ENCODE measurements around the gene SHISA7.
A peak's percentile ranks its signal among the peaks of the same experiment; 100 is the strongest.

Gene SHISA7

GRCh38 chr19:55443045-55443823, at the start of gene SHISA7:
SHISA7 (minus strand) TSS chr19:55443300; CDS start chr19:55442863, 437 bp downstream.
- TF ChIP-seq CTCF (conservative IDR thresholded peaks at IDR 0.05; ENCODE audit: low read length), result no peak
- DNase-seq (ENCODE audit: low read depth), result no peak
- no peak within 1 kb of the TSS for H3K4me3 ChIP-seq (ENCODE audit: low read length)

- DNase-seq (ENCODE audit: low read depth), result no peak
- TF ChIP-seq CTCF (conservative IDR thresholded peaks at IDR 0.05; ENCODE audit: low read length), result no peak
Measured at GRCh38 chr19:55492362-55492944, 49.4 kb upstream of the SHISA7 start.

GRCh38 chr19:55491546-55492360, 48.7 kb upstream of the SHISA7 start:
- no peak overlapping the region for H3K4me3 ChIP-seq (ENCODE audit: low read length)
- DNase-seq (ENCODE audit: low read depth), result peak; percentile 23
- no peak for TF ChIP-seq CTCF (conservative IDR thresholded peaks at IDR 0.05; ENCODE audit: low read length)

More at GRCh38 chr19:55492362-55492944, 49.4 kb upstream of the SHISA7 start:
- no peak overlapping the region for H3K4me3 ChIP-seq (ENCODE audit: low read length)

DNA sequence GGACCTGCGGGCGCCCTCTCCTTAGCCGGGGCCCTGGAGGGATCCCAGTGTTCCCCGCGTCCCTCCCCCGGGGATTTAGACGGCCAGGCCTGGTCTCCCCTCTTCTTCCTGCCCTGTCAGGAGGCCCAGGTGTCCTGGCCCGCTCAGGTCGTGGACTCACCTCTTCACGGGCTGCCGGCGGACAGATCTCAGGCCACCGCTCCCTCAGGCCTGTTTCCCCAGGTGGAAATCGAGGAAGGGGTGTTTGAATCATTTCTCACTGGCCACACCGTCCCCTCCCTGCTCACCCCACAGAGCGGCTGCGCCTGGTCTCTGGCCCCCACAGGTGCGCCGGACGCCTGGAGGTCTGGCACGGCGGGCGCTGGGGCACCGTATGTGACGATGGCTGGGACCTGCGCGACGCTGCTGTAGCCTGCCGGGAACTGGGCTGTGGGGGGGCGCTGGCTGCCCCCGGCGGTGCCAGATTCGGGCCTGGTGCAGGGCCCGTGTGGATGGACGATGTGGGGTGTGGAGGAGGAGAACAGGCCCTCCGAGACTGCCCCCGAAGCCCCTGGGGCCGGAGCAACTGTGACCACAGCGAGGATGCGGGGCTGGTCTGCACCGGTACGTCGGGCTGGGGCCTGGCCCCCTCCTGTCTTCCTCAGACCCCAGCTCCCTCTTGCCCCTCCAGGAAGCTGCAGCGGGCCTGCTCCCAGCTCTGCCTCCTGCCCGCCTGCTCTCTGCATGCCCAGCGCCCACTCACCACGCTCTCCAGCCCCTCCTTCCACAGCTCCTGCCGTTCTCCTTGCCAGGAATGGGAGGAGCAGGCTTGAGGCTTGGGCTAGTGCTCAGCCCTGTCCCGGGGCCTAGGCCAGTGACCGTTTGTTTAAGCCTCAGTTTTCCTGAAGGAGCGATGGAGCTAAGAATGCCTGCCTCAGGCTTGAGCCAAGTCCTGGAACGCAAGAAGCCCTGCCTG, 47.7 kb upstream of the SHISA7 start:
- no peak for DNase-seq (ENCODE audit: low read depth)

DNA sequence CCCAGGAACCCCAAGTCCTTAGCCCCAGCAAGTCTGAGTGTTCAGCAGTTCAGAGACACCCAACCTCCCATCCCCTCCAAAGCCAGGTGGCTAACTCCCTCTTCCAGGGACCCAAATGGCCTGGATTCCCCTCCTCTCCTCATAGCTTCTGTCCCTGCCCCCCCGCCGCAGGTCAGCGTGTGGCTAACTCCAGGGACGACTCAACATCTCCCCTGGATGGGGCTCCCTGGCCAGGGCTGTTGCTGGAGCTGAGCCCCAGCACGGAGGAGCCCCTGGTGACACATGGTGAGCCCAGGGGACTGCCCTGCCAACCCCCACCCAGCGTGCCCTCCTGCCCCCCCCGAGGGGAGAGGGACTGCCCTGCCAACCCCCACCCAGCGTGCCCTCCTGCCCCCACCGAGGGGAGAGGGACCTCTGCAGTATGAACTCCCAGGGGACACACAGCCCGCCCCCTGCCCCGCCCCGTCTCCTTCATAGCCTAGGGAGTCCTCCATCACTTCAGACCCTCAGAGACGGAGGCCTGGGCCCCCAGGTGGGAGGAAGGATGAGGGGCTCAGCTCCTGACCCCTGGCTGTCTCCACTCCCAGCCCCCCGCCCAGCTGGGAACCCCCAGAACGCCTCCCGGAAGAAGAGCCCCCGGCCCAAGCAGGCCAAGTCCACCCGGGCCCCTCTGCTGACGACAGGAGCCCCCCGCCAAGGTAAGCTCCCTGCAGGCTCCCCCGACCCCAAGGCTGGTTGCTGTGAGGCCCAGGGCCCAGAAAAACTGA, 46.8 kb upstream of the SHISA7 start:
- no peak for TF ChIP-seq CTCF (conservative IDR thresholded peaks at IDR 0.05; ENCODE audit: low read length)
- no peak for DNase-seq (ENCODE audit: low read depth)
- peak overlapping the region; percentile 7; the same call in 1 of the 2 replicates for H3K4me3 ChIP-seq (ENCODE audit: low read length)

More for the DNA sequence above, 47.7 kb upstream of the SHISA7 start:
- no peak for TF ChIP-seq CTCF (conservative IDR thresholded peaks at IDR 0.05; ENCODE audit: low read length)
- H3K4me3 ChIP-seq (ENCODE audit: low read length), result no peak overlapping the region
